GM11168 (cell line): ENCODE results near the gene MPZL1.
"Not testable (repeated sequence)": the region's sequence is repeated elsewhere in the genome, so short reads cannot be mapped to it uniquely, and the experiment has no call there.

Experiments used
- in situ Hi-C: fragments of 300-500 bp; cut with MboI; formaldehyde crosslinking; loops from one replicate; pipeline ENCODE4 v1.12.0; 2022; ENCODE audit warnings: low sequenced_read_pairs; ENCODE audit not compliant: unreplicated experiment

Gene MPZL1

DNA sequence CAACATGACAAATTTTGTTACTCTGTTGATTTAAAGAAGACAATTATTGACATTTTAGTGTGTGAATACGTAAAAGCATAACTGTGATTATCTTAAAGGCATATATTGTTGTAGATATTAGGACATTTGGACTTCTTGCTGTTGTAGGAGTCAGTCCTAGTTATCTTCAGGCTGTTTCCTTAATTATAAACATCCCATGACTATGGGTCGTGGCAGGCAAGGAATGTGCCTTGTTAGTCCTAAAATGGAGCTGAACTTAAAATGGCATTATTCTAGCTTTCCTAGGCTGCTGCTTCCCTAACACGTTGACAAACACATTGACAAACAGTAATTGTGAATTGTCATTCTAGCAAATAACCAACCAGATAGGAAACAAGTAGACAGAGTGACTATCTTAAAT lies 4.4 kb upstream of the MPZL1 start:
- in situ Hi-C loops: no loop called here

DNA sequence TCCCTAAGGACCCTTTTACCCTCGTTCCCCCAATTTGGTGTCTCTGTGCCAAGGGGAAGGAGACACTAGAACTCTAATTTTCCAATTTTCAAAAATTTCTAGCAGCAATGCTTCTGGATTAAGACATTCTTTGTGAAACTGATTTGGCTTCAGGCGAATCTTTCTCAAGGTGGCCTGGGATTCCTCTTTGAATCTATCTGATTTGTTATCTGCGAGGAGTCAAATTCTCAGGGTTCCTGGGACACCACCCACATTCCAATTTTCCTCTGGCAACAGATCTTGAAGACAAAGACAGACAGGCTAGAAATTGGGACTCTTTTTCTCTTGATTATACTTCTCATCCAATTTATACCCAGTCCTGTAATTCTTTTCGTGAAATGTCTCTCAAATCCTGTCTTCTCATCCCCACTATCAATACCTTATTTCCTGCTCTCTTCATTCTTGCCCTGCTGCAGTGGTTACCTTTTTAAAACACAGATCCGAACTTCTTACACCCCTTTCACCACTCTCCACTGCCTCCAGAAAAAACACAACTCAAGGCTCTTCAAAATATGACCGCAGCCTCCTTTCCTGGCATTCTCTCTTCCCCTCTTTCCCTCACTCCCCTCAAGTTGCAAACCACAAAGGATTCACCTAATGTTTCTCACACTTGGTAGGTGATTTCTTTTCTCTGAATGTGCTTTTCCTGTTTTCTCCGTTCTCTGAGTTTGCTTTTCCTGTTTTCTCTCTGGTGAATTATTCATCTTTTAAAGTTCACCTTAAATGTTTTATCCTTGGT lies 2.7 kb upstream of the MPZL1 start:
- in situ Hi-C loops: no loop called here

DNA sequence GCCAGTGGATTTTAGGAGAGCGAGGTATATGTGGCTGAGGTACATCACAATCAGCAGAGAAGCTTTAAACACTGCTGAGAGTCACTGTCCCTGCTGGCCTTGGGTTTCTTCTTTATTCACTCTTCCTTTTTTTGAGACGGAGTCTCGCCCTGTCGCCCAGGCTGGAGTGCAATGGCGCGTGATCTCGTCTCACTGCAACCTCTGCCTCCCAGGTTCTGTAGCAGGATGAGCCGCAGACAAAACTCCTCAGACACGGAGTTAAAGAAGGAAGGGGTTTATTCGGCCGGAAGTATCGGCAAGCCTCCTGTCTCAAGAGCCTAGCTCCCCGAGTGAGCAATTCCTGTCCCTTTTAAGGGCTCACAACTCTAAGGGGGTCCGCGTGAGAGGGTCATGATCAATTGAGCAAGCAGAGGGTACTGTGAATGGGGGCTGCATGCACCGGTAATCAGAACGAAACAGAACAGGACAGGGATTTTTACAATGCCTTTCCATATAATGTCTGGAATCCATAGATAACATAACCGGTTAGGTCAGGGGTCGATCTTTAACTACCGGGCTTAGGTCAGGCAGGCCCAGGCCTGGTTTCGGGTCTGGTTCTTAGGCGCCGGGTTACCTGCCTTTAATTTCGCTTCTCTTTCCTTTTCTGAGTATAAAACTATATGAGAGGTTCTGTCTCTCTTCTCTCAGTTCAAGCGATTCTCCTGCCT lies 1.9 kb upstream of the MPZL1 start:
- in situ Hi-C loops: not testable (repeated sequence)

DNA sequence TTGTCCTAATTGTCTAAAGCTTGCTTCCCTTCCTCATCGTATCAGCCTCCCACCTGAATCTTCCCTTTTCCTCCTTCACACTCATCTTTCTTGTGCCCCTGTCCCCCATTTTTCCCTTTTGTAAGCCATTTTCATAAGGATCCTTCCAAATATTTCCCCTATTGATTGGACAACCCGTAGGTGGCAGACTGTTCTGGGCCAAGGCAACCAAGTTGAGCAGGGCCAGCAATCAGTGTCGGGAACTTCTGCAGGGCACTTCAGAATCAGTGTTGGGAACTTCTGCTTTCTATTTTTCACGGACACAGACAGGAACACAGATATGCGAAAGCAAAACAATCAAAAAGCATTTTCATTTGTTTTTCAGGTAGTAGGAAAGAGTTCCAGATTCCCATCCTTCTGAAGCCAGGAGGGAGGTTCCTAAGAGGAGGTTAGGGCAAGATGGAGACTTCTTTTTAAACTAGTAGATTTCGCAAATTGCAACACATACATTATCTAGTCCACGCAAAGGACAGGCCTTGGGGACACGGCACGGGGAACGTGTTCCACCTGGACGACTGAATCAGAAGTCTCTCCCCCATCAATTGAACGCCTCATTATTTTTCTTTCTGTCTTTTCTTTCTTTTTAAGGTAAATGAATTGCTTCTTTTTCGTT lies 691 bp upstream of the MPZL1 start:
- in situ Hi-C loops: no loop called here

DNA sequence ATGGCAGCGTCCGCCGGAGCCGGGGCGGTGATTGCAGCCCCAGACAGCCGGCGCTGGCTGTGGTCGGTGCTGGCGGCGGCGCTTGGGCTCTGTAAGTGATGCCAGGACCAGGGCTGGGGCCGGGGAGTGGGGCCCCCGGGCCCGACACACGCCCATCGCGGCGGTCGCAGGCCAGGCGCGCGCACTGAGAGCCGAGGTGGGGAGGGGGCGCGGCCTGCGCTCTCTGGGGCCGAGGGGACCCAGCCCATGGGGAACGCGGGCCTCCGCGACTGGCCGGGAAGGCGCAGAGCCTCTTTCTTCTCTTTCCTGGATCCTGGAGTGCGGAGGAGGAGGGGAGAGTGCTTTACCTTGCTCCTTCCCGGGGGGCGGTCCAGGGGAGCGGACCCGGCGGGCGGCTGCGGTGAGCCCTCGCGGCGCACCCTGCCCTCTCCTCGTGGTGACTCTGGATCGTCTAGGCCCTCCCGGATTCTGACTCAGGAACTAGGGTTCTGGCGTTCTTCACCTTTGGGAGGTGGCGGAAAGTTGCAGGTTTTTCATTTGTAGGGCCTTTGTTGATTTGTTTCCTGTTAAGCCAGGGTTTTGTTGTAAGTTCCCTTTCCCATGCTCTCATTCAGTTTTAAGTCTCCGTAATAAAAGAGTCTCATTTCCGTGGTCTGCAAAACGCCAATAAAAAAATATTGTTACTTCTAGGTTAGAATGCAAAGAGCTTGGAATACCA lies 529 bp downstream of the MPZL1 start:
- in situ Hi-C loops: no loop called here

DNA sequence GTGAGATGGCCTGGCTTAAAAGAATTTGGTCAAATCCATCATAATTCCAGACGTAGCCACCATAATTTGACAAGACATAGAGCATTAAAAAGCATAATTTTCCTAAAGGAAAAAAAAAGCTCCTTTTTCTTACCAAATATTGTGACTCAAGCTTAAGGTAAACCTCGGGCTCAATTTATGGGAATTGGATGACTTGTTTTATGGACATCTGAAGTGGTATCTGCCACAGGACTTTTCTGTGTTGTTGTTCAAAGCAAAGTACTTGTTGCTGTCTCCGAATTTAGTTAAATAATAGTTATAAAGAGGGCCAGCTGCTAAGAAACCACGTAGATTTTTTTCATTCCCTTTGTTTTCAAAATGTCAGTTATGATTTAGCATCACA lies 1.1 kb downstream of the MPZL1 start:
- in situ Hi-C loops: no loop called here

DNA sequence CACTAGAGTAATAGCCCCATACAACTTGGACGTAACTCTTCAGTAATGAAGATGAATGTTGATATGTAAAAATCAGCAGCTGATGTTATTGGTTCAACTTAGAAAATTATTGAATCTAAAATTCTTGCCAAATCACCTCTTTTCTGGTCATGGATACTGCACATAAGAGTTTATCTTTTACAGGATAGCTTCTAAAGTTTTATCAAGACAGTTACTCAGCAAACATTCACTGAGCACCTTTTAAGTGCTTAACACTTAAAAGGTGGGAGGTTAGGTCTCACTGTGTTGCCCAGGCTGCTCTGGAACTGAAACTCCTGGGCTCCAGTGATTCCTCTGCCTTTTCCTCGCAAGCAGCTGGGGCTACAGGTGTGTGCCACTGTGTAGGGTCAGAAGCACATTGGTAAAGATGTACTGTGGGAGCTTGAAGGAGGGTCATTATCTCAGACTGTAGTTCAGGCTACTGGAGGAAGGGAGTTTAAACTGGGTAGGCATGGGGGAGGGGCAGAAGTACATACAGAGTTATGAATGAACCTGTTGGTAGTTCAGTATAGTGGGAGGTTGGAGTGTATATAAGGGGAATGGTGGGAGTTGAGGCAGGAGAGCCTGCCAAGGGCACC lies 2.0 kb downstream of the MPZL1 start:
- in situ Hi-C loops: no loop called here

DNA sequence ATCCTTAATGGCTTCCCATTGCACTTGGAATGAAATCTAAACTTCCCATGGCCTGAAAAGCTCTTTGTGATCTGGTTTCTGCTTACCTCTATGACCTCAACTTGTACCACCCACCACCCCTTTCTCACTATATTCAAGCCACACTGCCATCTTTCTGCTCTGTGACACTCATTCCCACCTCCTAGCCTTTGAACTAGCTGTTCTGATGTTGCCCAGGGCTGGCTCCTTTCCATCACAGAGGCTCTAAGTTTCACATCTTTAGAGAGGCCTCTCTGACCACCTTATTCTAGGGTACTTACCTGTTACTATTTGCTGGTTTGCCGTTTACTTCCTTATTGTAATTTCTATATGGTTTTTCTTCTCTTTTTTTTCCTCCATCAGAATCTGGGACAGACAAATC lies 4.2 kb downstream of the MPZL1 start:
- in situ Hi-C loops: no loop called here

DNA sequence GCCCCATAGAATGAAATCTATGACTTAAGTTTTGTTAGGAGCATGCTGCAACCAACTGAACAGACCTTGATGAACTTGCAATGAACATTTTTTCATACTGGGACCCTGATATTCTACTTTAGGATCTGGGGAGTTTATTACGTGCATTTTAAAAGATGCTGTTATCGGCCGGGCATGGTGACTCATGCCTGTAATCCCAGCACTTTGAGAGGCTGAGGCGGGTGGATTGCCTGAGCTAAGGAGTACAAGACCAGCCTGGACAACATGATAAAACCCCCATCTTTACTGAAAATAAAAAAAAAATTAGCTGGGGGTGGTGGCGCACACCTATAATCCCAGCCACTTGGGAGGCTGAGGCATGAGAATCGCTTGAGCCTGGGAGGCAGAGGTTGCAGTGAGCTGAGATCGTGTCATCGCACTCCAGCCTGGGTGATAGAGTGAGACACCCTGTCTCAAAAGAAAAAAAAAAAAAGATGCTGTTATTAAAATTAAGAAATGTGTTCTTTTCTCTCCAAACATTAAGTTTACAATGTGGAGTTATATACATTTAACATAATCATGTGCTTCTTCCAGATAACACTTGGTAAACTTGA lies 7.1 kb downstream of the MPZL1 start:
- in situ Hi-C loops: no loop called here

DNA sequence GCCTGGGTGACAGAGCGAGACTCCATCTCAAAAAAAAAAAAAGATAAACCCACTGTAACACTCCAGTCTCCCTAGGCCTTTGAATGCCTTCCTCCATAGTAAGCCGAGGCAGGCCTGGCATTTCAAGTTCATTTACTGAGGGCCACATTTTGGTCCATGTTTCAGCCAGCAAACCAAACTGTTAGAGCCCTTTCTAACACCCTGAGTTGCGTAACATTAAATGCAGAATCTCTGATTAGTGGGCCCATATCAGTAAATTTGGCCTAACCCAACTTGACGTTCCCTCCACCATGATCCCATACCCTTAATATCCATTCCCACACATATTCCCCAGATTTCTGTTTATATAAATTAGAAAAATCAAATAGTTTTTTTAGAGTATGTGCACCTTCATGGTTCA lies 12.4 kb downstream of the MPZL1 start:
- in situ Hi-C loops: no loop called here

DNA sequence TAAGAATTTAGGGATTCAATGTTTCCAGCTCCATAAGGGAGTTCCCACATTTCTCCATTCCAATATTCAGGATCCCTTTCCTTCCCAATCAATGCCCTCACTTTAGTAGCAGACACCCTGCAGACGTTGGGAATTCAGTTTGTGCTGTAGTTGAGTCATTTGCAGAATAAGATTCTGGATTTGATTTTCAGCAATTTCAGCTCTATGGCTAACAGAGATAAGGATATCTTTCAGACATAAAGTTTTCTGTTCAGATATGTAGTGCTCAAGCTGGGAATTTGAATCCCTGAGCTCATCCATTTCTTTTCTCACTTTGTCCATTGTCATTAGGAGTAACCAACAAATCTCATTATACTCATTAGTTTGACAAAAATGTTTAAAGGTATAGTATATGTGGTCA lies 13.1 kb downstream of the MPZL1 start:
- in situ Hi-C loops: no loop called here

DNA sequence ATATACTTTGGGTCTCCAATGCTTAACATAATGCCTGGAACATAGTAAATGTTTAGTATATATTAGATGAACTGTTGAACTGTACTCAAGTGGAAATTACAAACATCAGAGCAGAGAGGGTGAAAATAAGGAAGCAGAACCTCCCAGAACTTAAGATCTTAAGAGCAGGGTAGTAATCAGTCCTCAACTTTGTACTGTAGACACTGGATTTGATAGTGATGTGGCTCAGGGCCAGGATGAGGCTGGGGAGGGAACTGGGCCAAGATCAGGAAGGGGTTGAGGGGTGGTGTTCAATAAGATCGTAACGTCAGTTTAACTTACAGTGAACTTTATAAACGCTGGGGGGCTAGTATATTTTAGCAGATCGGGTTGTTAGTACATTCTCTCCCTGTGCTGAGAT lies 15.4 kb downstream of the MPZL1 start:
- in situ Hi-C loops: no loop called here

DNA sequence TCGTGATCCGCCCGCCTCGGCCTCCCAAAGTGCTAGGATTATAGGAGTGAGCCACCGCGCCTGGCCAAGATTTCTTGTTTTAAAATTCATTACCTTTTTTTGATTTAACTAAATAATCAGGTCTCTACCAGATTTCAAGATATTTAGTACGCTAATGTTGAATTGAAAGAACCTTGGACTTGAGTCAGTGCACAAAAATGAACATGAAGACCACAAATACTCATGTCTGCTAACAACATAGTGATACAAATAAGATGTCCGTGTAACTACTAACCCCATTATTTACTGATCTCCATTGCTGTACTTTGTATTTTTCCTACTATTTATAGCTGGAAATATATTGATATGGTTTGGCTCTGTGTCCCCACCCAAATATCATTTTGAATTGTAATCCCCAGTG lies 16.4 kb downstream of the MPZL1 start:
- in situ Hi-C loops: no loop called here

DNA sequence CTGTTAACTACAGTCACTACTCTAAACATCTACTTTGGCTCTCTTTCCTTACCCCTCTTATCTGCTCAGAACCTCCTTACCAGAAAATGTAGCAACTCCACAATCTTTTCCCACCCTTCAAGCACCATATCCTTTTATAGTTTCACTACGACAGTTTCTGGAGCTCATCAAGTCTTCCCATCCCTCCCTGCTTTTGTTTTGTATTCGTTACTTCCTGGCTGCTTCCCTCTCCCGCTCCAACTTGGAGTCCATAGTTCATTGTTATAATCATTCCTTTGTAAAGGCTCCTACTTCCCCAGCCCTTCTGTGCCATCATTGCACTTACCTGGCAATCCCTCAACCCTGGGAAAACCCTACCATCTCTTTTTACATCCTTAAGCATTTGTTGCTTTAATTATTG lies 18.0 kb downstream of the MPZL1 start:
- in situ Hi-C loops: no loop called here

DNA sequence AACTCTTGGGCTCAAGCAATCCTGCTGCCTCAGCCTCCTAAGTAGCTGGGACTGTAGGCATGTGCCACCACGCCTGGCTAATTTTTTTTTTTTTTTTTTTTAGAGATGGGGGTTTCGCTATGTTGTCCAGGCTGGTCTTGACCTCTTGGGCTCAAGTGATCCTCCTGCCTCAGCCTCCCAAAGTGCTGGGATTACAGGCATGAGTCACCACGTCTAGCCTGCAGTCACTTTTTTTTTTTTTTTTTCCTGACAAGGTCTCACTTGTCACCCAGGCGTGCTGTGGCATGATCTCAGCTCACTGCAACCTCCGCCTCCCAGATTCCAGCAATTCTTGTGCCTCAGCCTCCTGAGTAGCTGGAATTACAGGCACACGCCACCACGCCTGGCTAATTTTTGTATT lies 19.3 kb downstream of the MPZL1 start:
- in situ Hi-C loops: not testable (repeated sequence)

DNA sequence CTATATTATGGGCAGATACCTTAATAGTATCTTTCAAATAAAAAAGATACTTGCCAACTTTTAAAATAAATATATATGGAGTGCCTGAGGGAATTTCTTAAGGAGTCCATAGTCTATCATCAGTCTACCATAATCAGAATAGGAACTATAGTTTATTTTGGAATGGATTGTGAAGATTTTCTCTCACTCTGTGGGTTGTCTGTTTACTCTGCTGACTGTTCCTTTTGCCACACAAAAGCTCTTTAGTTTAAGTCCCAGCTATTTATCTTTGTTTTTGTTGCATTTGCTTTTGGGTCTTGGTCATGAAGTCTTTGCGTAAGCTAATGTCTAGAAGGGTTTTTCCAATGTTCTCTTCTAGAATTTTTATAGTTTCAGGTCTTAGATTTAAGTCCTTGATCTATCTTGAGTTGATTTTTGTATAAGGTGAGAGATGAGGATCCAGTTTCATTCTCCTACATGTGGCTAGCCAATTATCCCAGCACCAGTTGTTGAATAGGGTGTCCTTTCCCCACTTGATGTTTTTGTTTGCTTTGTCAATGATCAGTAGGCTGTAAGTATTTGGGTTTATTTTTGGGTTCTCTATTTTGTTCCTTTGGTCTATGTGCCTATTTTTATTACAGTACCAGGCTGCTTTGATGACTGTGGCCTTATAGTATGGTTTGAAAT lies 20.7 kb downstream of the MPZL1 start:
- in situ Hi-C loops: not testable (repeated sequence)

DNA sequence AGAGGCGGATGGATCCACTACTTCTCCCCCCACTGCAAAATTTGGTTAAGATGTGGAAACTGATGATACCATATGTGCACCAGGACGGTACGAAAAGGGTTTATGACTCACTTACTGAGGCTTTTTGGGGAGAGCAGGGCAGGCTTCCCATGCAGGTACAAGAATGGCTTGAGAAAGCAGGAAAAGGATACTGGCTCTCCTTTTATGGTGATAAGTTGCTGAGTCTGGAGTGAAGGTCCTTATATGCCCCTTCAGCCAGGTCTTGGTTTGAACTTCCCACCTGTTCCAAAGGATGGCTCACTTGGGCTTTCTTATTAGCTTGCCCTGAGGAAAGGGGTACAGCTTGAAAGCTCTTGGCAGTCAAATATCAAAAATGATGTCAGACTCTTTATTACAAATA lies 23.1 kb downstream of the MPZL1 start:
- in situ Hi-C loops: no loop called here

DNA sequence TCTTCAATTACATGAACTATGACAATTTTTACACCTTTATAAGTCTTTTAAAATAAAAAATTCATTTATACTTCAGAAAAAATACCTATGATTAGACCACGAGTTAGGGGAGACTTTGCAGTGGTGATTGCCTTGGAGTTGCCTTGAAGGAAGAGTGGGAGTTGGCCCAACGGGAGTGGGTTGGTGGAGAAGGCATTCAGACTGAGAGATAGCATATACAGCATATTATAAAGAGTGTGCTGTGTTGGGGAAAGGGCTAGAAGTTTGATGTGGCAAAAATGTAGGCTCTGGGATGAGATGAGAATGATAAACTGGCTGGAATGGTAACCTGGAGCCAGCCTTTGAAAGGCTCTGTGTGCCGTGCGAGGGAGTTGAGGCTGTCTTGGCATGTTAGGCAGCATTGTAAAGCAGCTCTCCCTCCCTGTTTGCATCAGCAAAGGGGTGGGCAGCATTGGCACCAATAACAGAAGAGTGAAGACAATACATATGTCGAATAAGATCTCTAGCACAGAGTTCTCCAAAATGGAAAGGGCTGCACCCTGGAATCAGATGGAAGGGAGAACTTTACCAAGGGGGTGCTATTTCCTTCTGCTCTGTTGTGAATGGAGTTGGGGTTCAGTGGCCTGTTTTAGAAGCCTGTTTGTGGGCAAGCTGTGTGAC lies 24.4 kb downstream of the MPZL1 start:
- in situ Hi-C loops: no loop called here

DNA sequence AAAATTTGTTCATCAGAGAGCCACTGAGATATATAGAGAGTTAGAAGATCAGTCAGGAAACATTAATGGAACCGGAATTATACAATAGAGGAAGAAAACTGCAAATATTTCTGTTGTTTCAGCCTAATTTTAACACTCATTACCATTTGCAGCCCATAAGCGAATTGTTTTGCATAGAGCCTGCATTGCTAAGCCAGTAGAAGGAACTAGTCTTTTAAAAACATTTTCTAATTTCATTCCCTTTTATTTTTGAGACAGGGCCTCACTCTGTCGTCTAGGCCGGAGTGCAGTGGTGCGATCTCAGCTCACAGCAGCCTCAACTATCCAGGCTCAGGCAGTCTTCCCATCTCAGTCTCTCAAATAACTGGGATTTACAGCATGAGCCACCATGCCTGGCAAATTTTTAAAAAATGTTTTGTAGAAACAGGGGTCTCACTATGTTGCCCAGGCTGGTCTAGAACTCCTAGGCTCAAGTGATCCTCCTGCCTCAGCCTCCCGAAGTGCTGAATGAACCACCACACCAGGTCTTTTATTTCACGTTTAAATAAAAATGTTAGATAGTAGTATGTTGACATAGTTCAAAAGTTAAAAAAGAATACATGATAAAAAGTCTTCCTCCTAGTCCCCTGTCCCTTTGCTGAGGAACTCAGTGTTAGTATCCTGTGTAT lies 25.3 kb downstream of the MPZL1 start:
- in situ Hi-C loops: no loop called here
